IPS-11a (cell line): Measurements from ENCODE around the gene LMCD1.

Source experiments
- H3K4me3 ChIP-seq: one replicate; pipeline ENCODE4 v1.5.1; 2013; ENCODE audit warnings: low read depth, low read length, control low read depth

The LMCD1 gene, protein sequence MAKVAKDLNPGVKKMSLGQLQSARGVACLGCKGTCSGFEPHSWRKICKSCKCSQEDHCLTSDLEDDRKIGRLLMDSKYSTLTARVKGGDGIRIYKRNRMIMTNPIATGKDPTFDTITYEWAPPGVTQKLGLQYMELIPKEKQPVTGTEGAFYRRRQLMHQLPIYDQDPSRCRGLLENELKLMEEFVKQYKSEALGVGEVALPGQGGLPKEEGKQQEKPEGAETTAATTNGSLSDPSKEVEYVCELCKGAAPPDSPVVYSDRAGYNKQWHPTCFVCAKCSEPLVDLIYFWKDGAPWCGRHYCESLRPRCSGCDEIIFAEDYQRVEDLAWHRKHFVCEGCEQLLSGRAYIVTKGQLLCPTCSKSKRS

DNA sequence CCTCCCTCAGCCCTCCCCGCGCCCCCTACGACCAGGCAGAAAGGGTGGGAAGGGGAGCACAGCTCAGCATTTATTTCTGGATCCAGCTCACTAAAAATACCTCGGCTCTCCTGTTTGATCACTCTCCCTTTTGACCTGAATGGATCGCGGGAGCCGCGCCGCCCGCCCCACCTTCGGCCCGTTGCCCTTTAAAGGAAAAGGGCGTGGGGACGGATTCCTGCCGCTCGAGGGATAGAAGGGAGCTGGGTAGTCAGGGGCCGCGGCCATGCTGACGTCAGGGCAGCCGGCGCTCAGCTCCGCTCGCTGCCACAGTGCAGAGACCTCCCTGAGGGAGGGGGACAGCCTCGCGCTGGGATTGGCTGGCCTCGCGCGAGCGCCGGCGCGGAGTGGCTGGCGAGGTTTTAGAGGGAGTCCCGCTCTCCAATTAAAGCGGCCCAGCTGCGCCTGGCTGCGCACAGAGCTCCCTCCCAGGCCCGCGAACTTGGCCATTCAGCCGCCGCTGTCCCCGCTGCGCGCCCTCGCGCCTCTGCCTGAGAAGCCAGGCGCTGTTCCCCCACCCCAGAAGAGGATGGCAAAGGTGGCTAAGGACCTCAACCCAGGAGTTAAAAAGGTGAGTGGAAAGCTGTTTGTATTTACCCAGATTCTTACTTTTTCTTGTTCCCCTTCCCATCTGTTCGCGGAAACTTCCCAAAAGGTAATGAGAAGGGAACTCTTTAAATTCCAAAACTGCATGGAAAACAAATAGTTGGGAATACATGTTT lies at the start of gene LMCD1:
Gene LMCD1, plus strand, starts transcription at position 453 of the 761 bp plus-strand sequence. Its CDS starts 116 bp downstream, at position 569.
- H3K4me3 ChIP-seq: peak within 1 kb of the TSS; percentile 18

DNA sequence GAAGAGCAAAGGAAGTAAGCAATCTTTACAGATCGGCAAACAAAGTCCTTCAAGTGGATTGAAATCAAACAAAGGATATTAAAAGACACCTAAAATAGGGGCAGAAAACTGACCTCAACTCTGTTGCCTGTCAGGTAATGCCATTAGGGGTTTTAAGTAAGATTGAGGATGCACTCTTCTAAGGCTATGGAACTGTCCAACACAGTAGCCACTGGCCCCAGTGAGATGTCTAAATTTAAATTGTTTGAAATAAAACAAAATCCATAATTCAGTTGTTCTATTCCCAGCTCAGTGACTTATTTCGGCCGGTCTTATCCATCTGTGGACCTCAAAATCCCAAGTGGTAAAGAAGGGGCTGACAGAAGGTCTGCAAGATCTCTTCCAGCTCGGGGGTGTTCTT lies 49.5 kb upstream of the LMCD1 start:
- H3K4me3 ChIP-seq: no peak overlapping the region

DNA sequence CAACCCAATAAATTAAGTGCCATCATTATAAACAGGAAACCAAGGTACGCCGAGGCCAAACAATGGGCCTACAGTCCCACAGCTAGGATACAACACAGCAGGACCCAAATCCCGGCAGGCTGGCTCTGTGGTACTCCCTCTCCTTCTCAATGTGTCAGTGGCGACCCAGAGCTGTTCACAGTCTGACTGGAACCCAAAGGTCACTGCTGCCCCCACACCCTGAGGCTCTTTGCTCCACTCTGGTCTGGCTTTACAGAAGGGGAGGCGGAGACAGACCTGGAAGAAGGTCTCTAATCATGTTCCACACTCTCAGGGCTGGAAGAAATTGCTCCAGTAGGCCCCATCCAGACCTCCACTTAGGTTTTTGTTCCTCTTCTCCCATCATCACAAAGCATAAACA lies 48.5 kb upstream of the LMCD1 start:
- H3K4me3 ChIP-seq: no peak overlapping the region

DNA sequence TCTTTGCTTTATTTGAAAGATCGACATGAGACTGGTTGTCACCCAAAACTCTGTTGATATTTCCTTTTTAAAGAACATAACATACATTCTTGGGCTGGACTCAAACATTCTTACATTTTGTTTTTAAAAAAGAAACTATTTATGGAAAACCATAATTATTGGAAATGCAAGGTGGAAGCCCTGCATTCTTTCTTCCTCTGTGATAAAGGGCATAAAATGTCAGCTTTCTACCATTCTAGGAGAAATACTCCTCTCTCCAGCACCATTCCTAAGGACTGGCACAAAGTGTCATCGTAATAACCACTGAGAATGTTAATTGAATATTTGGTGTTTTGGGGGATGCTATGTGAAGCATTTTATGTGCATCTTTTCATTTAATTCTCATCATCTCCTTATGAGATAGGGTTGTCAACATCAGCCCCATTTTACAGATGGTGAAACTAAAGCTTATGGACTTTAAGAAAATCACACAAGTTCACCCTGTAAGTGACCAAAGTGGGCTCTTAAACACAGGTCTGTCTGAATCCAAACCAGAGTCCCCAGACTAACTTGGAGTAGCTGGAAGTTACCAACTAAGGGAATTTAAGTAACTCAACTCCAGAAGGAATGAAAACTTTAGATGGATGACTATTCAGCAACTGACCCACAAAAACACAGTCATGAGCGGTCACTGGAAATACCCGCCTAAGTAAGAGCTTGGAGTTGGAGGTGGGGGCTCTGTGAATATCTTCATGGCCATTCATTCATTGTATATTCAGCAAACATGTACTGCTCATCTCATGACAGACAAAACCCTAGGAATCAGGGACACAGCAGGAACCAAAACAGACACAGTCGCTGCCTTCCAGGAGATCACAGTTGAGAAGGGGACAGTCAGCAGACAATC lies 45.9 kb upstream of the LMCD1 start:
- no peak overlapping the region for H3K4me3 ChIP-seq

DNA sequence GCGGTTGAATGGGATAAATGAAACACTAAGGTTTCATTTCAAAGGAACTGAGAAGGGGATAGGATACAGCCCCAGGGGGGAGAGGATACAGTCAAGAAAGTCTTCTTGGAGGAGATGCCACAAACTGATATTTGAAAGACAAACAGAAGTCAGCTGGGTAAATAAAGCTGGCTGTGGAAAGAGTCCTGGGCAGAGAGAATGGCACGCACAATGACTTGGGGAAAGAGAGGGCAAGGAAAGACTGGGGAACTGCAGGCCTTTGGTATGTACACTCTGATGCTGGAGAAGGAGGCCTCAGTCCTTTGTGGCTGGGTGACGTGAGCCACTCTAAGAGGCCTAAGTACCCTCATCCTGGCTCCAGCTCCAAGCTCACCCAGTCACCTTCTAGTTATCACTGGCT lies 45.2 kb upstream of the LMCD1 start:
- H3K4me3 ChIP-seq: no peak overlapping the region

DNA sequence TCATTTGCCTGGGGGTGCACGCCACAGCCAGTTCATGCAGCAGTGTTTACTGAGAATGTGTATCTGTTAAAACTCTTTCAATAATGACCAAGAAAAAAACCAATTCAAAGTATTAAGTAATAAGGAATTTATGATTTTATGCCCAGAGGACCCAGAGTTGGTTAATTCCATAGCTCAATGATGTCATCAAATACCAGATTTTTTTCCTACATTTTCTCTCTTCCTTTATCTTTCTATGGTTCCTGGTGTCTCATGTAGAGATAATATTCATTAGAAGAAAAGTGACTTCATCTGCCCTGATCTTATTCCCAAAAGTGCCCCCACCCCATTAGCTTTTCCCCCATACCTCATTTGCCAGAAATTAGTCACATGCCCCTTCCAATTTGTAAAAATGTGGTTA lies 44.6 kb upstream of the LMCD1 start:
- H3K4me3 ChIP-seq: no peak overlapping the region

DNA sequence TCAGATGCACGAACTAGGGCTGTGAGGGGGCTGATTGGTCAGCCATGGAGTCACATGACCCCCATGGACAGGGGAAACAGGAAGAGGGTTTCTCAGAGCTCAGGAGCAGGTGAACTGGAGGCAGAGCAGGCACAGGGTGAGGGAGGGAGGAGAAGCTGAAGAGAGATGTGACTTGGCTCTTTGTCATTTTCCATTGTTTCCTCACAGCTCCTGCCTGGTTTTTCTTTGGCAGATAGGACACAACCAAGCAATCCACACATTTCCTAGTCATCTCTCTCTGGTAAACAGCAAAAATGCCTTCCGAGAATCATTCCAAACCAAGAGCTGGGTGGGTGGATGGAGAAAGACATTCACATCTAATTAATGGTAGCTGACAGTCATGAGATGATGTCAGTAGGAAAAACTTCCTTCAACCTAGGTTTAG lies 43.4 kb upstream of the LMCD1 start:
- no peak overlapping the region for H3K4me3 ChIP-seq

DNA sequence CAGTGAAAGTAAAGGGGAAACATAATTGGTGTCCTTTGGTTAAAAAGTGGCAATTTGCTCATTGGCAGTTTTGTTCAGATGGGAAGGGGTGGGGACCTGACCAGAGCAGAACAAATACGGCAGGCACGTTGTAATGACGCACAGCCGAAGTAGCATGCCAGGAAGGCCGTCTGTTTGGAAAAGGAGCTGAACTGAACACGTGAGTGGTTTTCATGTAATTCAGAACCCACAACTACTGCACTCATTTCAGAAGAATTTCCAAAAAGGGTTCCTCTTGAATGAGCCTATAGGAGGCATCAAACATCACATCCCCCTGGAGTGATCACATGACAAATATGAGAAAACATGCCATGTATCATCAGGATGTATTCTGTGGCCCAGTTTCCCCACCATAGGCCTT lies 42.9 kb upstream of the LMCD1 start:
- no peak overlapping the region for H3K4me3 ChIP-seq

DNA sequence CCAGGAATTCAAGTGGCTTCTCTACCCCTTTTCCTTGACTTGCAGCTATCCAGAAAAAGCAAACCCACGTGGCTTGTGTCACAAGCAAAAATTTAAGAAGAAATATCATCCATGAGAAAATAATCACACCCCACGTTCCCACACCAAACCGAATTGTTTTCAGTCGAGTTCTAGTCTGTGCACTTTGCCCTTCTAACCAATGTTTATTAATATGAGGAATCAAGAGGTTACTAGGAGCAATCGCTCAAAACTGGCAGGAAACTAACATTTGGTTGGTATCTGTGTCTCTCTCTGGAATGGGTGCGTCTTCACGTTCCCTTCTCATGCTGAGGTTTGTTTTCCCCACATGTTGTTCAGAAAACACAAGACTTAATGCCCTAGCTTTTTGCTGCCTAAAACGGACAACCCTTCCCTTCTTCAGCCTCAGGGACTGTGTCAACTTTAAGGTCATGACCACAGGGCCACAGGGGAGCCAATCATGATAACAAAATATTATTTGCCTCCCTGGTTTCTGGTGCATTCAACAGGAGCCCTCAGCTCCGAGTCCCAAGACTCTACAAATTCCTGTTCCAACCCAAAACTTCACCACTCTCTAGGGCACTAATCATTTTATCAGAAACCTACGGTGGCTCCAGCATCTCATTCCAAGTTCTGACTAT lies 41.4 kb upstream of the LMCD1 start:
- H3K4me3 ChIP-seq: no peak overlapping the region

DNA sequence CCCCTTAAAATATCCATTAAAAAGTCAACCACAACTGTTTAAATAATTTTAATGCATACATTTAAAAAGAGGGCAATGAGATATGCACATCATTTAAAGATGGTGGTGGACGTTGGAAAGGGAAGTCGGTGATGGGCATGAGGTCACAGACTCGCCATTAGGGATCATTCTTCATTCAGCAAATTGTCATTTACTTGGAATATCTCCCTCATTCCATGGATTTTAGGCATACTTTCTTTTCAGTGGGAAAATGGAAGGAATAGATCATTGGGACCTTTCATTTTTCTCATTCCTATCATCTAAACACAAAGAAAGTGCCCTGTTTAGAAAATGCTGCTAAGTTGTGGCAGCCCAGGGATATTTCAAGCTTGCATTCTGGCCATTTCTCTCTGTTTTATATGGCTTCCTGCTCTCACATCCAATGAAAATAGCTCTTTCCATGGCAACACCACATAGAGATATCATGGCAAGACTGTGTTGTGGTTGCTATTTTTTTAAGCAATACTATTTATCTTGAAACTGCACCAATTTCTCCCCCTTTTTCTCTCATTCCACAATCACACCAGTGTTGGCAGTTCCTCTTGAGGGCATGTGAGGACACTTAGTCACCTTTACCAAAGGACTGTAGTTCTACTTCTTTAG lies 40.7 kb upstream of the LMCD1 start:
- no peak overlapping the region for H3K4me3 ChIP-seq

DNA sequence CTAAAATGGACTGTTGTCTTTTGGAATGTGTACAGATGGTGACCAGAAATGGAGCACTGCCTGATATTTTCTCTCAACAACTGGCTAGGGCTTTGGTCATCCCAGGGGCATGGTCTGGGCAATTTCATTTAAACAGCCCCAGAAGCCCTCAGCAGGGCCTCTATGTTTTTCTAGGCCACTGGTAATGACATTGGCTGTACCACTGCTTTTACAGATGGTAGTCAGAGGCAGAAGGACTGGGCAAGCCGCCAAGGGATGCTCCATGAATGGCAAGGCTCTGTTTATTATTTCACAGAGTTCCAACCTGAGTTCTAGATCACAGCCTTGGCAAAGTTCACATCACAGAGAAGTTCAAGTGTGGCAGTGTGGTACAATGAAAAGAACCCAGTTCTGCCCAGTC lies 37.0 kb upstream of the LMCD1 start:
- H3K4me3 ChIP-seq: no peak overlapping the region

DNA sequence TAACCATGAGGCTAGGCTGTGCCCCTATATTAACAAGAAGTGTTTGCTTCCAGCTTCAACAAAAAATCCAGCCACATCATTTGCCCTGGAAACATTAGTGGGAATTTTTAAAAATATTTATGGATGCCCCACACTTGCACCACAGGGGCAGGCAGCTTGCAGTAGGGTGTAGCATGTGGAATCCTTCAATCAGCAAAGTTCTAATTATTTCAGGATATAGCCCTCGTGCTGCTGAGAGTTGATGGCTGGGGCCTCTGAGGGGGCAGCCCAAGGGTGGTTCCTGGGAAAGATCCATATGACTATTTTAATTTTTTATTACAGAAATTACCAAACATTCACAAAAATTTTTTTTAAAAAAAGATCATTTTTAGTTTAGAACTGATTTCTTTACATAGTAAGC lies 35.1 kb upstream of the LMCD1 start:
- no peak overlapping the region for H3K4me3 ChIP-seq

DNA sequence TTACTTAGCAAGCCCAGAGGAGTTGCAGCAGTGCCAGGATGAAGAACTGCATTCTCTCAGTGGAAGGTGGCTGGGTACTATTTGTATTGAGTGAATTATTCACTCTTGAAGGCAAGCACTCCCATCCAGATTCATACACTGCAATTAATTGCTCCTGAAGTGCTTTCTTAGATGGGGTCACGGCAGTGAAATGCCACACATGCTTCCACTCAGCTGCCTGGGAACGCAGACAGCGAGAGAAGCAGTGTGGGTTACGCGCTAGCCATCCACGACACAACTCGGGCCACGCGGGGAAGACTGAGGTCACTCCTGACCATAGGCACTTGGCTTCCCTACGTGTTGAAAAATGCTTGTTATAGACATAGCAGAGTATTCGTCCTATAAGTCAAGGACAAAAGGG lies 30.8 kb upstream of the LMCD1 start:
- H3K4me3 ChIP-seq: no peak overlapping the region

DNA sequence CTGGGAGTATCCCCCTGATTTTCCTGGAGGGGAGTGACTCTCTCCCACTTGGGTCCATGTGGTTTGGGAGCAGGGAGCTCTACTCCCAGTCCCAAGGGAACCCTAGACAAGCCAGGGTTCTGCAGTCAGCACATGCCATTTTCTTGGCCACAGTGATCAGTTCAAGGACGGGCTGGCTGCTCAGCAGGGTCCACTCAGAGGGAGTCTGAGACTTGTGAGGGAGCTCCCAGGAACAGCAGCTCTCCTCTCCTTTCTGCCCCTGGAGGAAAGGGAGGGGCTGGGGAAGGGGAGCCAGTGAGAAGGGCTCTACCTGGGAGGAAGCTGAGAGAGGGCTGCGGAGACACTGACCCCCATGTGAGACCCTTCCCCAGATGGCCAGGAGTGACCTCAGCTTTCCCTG lies 29.1 kb upstream of the LMCD1 start:
- no peak overlapping the region for H3K4me3 ChIP-seq

DNA sequence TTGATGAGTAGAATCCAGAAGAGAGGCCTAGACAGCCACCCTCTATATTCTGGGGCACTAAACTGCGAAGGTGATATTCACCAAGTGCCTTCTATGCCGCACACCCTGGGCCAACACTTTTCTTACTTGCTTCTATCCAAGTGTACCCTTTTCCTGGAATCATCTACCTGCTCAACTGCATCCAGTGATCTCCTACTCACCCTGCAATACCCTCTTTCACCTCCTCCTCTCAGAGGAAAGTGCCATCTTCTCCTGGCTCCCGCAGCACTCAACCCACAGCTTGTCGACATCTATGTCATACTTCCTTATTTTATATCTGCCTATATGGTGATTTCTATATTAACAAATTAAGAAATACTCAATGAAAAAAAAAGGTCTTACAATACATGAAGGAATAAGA lies 28.6 kb upstream of the LMCD1 start:
- H3K4me3 ChIP-seq: no peak overlapping the region

DNA sequence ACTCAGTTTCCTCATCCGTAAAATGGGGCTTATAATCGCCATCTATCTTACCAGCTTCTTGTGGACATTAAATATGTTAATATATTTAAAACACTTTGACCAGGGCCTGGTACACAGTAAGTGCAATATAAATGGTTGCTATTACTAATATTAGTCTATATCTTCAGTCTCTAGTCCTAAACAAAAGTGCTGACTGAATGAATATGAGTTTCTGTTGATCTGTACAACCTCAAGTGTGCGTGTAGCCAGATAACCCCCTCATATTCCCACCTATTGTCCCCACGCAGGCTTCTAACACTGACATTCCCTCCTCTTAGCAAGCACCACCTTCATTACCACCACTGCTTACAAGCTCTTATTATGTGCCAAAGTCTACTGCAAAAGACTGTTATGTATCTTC lies 27.6 kb upstream of the LMCD1 start:
- no peak overlapping the region for H3K4me3 ChIP-seq

DNA sequence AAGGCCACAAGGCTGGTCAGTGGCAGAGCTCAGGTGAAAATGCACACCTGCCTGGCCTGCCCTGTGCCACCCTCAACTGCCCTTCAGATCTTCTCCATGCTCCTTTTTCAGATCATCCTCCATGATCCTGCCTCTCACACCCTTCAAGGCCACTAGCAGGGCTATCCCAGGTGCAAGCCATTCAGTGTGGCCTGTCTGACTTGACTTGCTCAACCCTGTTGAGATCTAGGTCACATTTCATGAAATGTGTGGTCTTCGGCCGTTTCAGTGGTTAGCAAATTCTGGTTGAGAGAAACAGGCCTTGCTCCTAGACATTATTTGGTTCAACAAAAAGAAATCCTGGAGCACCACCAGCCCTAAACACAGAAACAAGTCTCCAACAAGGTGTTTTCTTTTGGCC lies 26.6 kb upstream of the LMCD1 start:
- no peak overlapping the region for H3K4me3 ChIP-seq

DNA sequence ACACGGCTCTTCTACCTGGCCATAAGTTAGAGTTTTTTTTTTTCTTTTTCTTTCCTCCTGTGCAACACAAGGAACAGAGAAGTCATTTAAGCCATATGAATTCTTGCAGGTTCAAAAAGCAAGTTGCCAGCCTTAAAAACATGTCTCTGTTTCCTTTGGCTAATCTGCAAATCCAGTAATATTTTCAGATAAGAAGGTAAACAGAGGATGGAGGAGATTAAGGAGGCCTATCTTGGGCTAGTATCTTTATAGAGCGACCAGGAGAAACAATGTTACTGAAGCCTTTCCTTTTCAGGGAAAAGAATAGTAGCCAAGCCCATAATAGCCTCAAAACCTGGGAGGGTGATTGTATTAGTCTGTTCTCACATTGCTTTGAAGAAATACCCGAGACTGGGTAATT lies 20.9 kb upstream of the LMCD1 start:
- no peak overlapping the region for H3K4me3 ChIP-seq

DNA sequence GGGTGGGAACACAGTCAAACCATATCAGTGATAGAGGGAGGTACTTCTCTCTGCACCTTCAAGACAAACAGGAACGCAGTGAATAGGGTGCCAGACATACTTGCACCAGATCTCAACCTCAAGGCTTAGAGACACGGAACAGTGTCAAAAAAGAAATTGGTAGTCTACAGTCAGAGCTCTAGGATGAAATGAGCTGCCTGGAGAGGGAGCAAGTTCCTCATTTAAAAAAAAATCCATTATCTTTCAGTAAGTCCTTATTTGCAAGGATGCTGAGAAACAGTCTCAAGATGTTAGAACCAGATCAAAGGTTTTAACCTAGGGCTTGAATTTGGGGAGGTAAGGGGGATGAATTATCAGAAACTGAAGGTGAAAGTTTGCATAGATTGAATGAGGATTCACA lies 20.2 kb upstream of the LMCD1 start:
- no peak overlapping the region for H3K4me3 ChIP-seq

DNA sequence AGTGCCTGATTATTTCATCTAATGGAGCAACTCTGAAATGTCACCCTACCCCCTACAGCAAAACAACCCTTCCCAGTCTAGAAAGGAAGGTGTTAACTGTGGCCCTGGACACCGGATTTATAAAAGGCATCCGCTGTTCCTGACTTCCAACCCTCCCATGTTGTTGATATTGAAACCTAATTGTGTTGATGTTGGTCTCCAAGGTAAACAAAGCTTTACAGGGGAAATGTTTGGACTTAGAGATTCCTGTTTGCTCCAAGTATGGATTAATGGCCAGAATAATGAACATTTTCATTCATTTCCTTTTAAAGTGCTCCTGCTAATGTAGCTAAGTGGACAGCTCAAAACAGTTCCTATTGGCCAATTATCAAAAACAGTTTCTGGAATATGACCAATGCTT lies 19.4 kb upstream of the LMCD1 start:
- no peak overlapping the region for H3K4me3 ChIP-seq
